ENCODE results near the gene OR10R2.
"Not testable (repeated sequence)": the region's sequence is repeated elsewhere in the genome, so short reads cannot be mapped to it uniquely, and the experiment has no call there.

Gene OR10R2

GRCh38 chr1:158471920-158472319 is at the start of gene OR10R2:
TSS of gene OR10R2 (plus strand) at chr1:158472220. CDS start at chr1:158472326, 106 bp downstream.
- no peak for DNase-seq (ENCODE audit: low read depth in 4 of 4, low spot score in 1 of 4)

GRCh38 chr1:158425027-158425426 is 47.0 kb upstream of the OR10R2 start:
- DNase-seq (ENCODE audit: low read depth in 4 of 4, low spot score in 1 of 4), result no peak

GRCh38 chr1:158426137-158426536 is 45.9 kb upstream of the OR10R2 start, which contains the start of gene OR10K2:
TSS of gene OR10K2 (minus strand) at chr1:158426237. CDS start at chr1:158420866, 5,371 bp downstream.
- DNase-seq (ENCODE audit: low read depth in 4 of 4, low spot score in 1 of 4), result no peak

GRCh38 chr1:158430163-158430562 is 41.9 kb upstream of the OR10R2 start:
- DNase-seq (ENCODE audit: low read depth in 4 of 4, low spot score in 1 of 4), result not testable (repeated sequence)

GRCh38 chr1:158434741-158435140 is 37.3 kb upstream of the OR10R2 start:
- DNase-seq (ENCODE audit: low read depth in 4 of 4, low spot score in 1 of 4), result no peak

- DNase-seq (ENCODE audit: low read depth in 4 of 4, low spot score in 1 of 4), result no peak
These were observed 26.6 kb upstream of the OR10R2 start for GRCh38 chr1:158445376-158445775.

- DNase-seq (ENCODE audit: low read depth in 4 of 4, low spot score in 1 of 4), result no peak
These were observed 17.5 kb upstream of the OR10R2 start for GRCh38 chr1:158454537-158454936.

GRCh38 chr1:158457246-158457645 is 14.8 kb upstream of the OR10R2 start:
- no peak for DNase-seq (ENCODE audit: low read depth in 4 of 4, low spot score in 1 of 4)

- no peak for DNase-seq (ENCODE audit: low read depth in 4 of 4, low spot score in 1 of 4)
These were observed 13.8 kb upstream of the OR10R2 start for GRCh38 chr1:158458263-158458662.

- DNase-seq (ENCODE audit: low read depth in 4 of 4, low spot score in 1 of 4), result no peak
These were observed 10.5 kb upstream of the OR10R2 start, which contains the start of gene OR10K1 for GRCh38 chr1:158461534-158461933. TSS of gene OR10K1 (plus strand) at chr1:158461834. CDS start at chr1:158465562, 3,728 bp downstream.

GRCh38 chr1:158485455-158485854 is 13.4 kb downstream of the OR10R2 start:
- no peak for DNase-seq (ENCODE audit: low read depth in 4 of 4, low spot score in 1 of 4)

- DNase-seq (ENCODE audit: low read depth in 4 of 4, low spot score in 1 of 4), result no peak
These were observed 19.3 kb downstream of the OR10R2 start for GRCh38 chr1:158491316-158491715.

- no peak for DNase-seq (ENCODE audit: low read depth in 4 of 4, low spot score in 1 of 4)
These were observed 21.0 kb downstream of the OR10R2 start for GRCh38 chr1:158493054-158493453.

- DNase-seq (ENCODE audit: low read depth in 4 of 4, low spot score in 1 of 4), result no peak
These were observed 22.8 kb downstream of the OR10R2 start for GRCh38 chr1:158494796-158495195.

GRCh38 chr1:158496374-158496773 is 24.4 kb downstream of the OR10R2 start:
- no peak for DNase-seq (ENCODE audit: low read depth in 4 of 4, low spot score in 1 of 4)

GRCh38 chr1:158506369-158506987 is 34.5 kb downstream of the OR10R2 start:
- DNase-seq (ENCODE audit: low read depth in 4 of 4, low spot score in 1 of 4), result peak; percentile 9 to 23 (median 11)

- no peak for DNase-seq (ENCODE audit: low read depth in 4 of 4, low spot score in 1 of 4)
These were observed 35.5 kb downstream of the OR10R2 start for GRCh38 chr1:158507511-158507910.

GRCh38 chr1:158509471-158510156 is 37.6 kb downstream of the OR10R2 start:
- no peak for DNase-seq (ENCODE audit: low read depth in 4 of 4, low spot score in 1 of 4)

GRCh38 chr1:158516966-158517365 is 44.9 kb downstream of the OR10R2 start:
- DNase-seq (ENCODE audit: low read depth in 4 of 4, low spot score in 1 of 4), result no peak

- no peak for DNase-seq (ENCODE audit: low read depth in 4 of 4, low spot score in 1 of 4)
These were observed 48.0 kb downstream of the OR10R2 start for GRCh38 chr1:158520021-158520420.

GRCh38 chr1:158520955-158521665 is 49.1 kb downstream of the OR10R2 start:
- DNase-seq (ENCODE audit: low read depth in 4 of 4, low spot score in 1 of 4), result no peak

GRCh38 chr1:158521666-158522058 is 49.6 kb downstream of the OR10R2 start:
- DNase-seq (ENCODE audit: low read depth in 4 of 4, low spot score in 1 of 4), result no peak

Data from stimulated activated CD4-positive, alpha-beta T cell treated with anti-CD3 and anti-CD28 coated beads, Interleukin-1b, Interleukin-23, amount 100 ng/mL, for 24 hours (primary cell).